Measurements from ENCODE around the gene TMEM201.
"Not testable (repeated sequence)": the region's sequence is repeated elsewhere in the genome, so short reads cannot be mapped to it uniquely, and the experiment has no call there.

The TMEM201 gene

GRCh38 chr1:9625030-9625429 lies 36.3 kb downstream of the TMEM201 start:
- H3K9ac ChIP-seq (ENCODE audit: low read length in 2 of 2); H3K4me1 ChIP-seq (ENCODE audit: control insufficient read depth, insufficient read depth, low read length); H3K36me3 ChIP-seq (ENCODE audit: control insufficient read depth in 2 of 2, insufficient read depth in 2 of 2, low read length in 2 of 2): not testable (repeated sequence)

GRCh38 chr1:9626201-9626608 lies 37.5 kb downstream of the TMEM201 start:
- Histone ChIP-seq H3K4me3 (ENCODE audit: low read length in 2 of 2) (no peak overlapping the region), H3K9me3 (ENCODE audit: control insufficient read depth in 2 of 2, low read length in 2 of 2) (no peaks in the 10 kb centered on the region), H3K9ac (ENCODE audit: low read length in 2 of 2) (no peak overlapping the region), H3K27me3 (ENCODE audit: control insufficient read depth in 1 of 2, insufficient read depth in 2 of 2, low read length in 2 of 2) (peaks cover 3 to 8% of the 10 kb centered on the region in 2 donors), H3K27ac (ENCODE audit: low read length) (no peak overlapping the region), H3K4me1 (ENCODE audit: control insufficient read depth, insufficient read depth, low read length) (peaks cover 4% of the 10 kb centered on the region), H3K36me3 (ENCODE audit: control insufficient read depth in 2 of 2, insufficient read depth in 2 of 2, low read length in 2 of 2) (no peaks in the 10 kb centered on the region)

More at GRCh38 chr1:9625030-9625429, 36.3 kb downstream of the TMEM201 start:
- H3K4me3 ChIP-seq (ENCODE audit: low read length in 2 of 2); H3K27ac ChIP-seq (ENCODE audit: low read length); H3K27me3 ChIP-seq (ENCODE audit: control insufficient read depth in 1 of 2, insufficient read depth in 2 of 2, low read length in 2 of 2); H3K9me3 ChIP-seq (ENCODE audit: control insufficient read depth in 2 of 2, low read length in 2 of 2): not testable (repeated sequence)

GRCh38 chr1:9628541-9629444 lies 40.1 kb downstream of the TMEM201 start:
- Histone ChIP-seq H3K4me1 (ENCODE audit: control insufficient read depth, insufficient read depth, low read length) (peaks cover 4% of the 10 kb centered on the region), H3K27me3 (ENCODE audit: control insufficient read depth in 1 of 2, insufficient read depth in 2 of 2, low read length in 2 of 2) (peaks cover 3 to 8% of the 10 kb centered on the region in 2 donors), H3K36me3 (ENCODE audit: control insufficient read depth in 2 of 2, insufficient read depth in 2 of 2, low read length in 2 of 2) (no peaks in the 10 kb centered on the region), H3K9me3 (ENCODE audit: control insufficient read depth in 2 of 2, low read length in 2 of 2) (no peaks in the 10 kb centered on the region), H3K9ac (ENCODE audit: low read length in 2 of 2) (no peak overlapping the region), H3K4me3 (ENCODE audit: low read length in 2 of 2) (no peak overlapping the region), H3K27ac (ENCODE audit: low read length) (no peak overlapping the region)

GRCh38 chr1:9629445-9630201 lies 40.9 kb downstream of the TMEM201 start:
- Histone ChIP-seq H3K9me3 (ENCODE audit: control insufficient read depth in 2 of 2, low read length in 2 of 2) (no peaks in the 10 kb centered on the region), H3K27ac (ENCODE audit: low read length) (no peak overlapping the region), H3K27me3 (ENCODE audit: control insufficient read depth in 1 of 2, insufficient read depth in 2 of 2, low read length in 2 of 2) (peaks cover 3 to 8% of the 10 kb centered on the region in 2 donors), H3K36me3 (ENCODE audit: control insufficient read depth in 2 of 2, insufficient read depth in 2 of 2, low read length in 2 of 2) (no peaks in the 10 kb centered on the region), H3K4me1 (ENCODE audit: control insufficient read depth, insufficient read depth, low read length) (peaks cover 4% of the 10 kb centered on the region), H3K4me3 (ENCODE audit: low read length in 2 of 2) (no peak overlapping the region), H3K9ac (ENCODE audit: low read length in 2 of 2) (no peak overlapping the region)

GRCh38 chr1:9630331-9631111 lies 41.8 kb downstream of the TMEM201 start:
- Histone ChIP-seq H3K27ac (ENCODE audit: low read length) (no peak overlapping the region), H3K9ac (ENCODE audit: low read length in 2 of 2) (no peak overlapping the region), H3K4me1 (ENCODE audit: control insufficient read depth, insufficient read depth, low read length) (peaks cover 4% of the 10 kb centered on the region)

GRCh38 chr1:9631613-9632012 lies 42.9 kb downstream of the TMEM201 start:
- no peak overlapping the region for H3K4me3 ChIP-seq (ENCODE audit: low read length in 2 of 2)
- no peak overlapping the region for H3K27ac ChIP-seq (ENCODE audit: low read length)
- H3K36me3 ChIP-seq (ENCODE audit: control insufficient read depth in 2 of 2, insufficient read depth in 2 of 2, low read length in 2 of 2) = no peaks in the 10 kb centered on the region
- H3K27me3 ChIP-seq (ENCODE audit: control insufficient read depth in 1 of 2, insufficient read depth in 2 of 2, low read length in 2 of 2) = no peaks in the 10 kb centered on the region
- H3K9me3 ChIP-seq (ENCODE audit: control insufficient read depth in 2 of 2, low read length in 2 of 2) = no peaks in the 10 kb centered on the region
- peaks cover 4% of the 10 kb centered on the region for H3K4me1 ChIP-seq (ENCODE audit: control insufficient read depth, insufficient read depth, low read length)
- no peak overlapping the region for H3K9ac ChIP-seq (ENCODE audit: low read length in 2 of 2)

More at GRCh38 chr1:9630331-9631111, 41.8 kb downstream of the TMEM201 start:
- no peaks in the 10 kb centered on the region for H3K36me3 ChIP-seq (ENCODE audit: control insufficient read depth in 2 of 2, insufficient read depth in 2 of 2, low read length in 2 of 2)
- H3K9me3 ChIP-seq (ENCODE audit: control insufficient read depth in 2 of 2, low read length in 2 of 2) = no peaks in the 10 kb centered on the region
- no peak overlapping the region for H3K4me3 ChIP-seq (ENCODE audit: low read length in 2 of 2)
- H3K27me3 ChIP-seq (ENCODE audit: control insufficient read depth in 1 of 2, insufficient read depth in 2 of 2, low read length in 2 of 2) = peaks cover 3 to 7% of the 10 kb centered on the region in 2 donors

GRCh38 chr1:9633493-9633892 lies 44.8 kb downstream of the TMEM201 start:
- Histone ChIP-seq H3K4me1 (ENCODE audit: control insufficient read depth, insufficient read depth, low read length) (no peaks in the 10 kb centered on the region), H3K9ac (ENCODE audit: low read length in 2 of 2) (no peak overlapping the region), H3K27ac (ENCODE audit: low read length) (no peak overlapping the region), H3K27me3 (ENCODE audit: control insufficient read depth in 1 of 2, insufficient read depth in 2 of 2, low read length in 2 of 2) (no peaks in the 10 kb centered on the region), H3K9me3 (ENCODE audit: control insufficient read depth in 2 of 2, low read length in 2 of 2) (no peaks in the 10 kb centered on the region), H3K4me3 (ENCODE audit: low read length in 2 of 2) (no peak overlapping the region), H3K36me3 (ENCODE audit: control insufficient read depth in 2 of 2, insufficient read depth in 2 of 2, low read length in 2 of 2) (no peaks in the 10 kb centered on the region)

GRCh38 chr1:9634582-9634981 lies 45.9 kb downstream of the TMEM201 start:
- Histone ChIP-seq H3K27me3 (ENCODE audit: control insufficient read depth in 1 of 2, insufficient read depth in 2 of 2, low read length in 2 of 2) (no peaks in the 10 kb centered on the region), H3K4me3 (ENCODE audit: low read length in 2 of 2) (no peak overlapping the region), H3K36me3 (ENCODE audit: control insufficient read depth in 2 of 2, insufficient read depth in 2 of 2, low read length in 2 of 2) (no peaks in the 10 kb centered on the region), H3K4me1 (ENCODE audit: control insufficient read depth, insufficient read depth, low read length) (no peaks in the 10 kb centered on the region), H3K9ac (ENCODE audit: low read length in 2 of 2) (no peak overlapping the region), H3K9me3 (ENCODE audit: control insufficient read depth in 2 of 2, low read length in 2 of 2) (no peaks in the 10 kb centered on the region), H3K27ac (ENCODE audit: low read length) (no peak overlapping the region)

GRCh38 chr1:9639227-9639626 lies 50.5 kb downstream of the TMEM201 start:
- Histone ChIP-seq H3K4me3 (ENCODE audit: low read length in 2 of 2) (no peak overlapping the region), H3K9me3 (ENCODE audit: control insufficient read depth in 2 of 2, low read length in 2 of 2) (no peaks in the 10 kb centered on the region), H3K36me3 (ENCODE audit: control insufficient read depth in 2 of 2, insufficient read depth in 2 of 2, low read length in 2 of 2) (no peaks in the 10 kb centered on the region), H3K9ac (ENCODE audit: low read length in 2 of 2) (no peak overlapping the region), H3K27me3 (ENCODE audit: control insufficient read depth in 1 of 2, insufficient read depth in 2 of 2, low read length in 2 of 2) (peaks cover 3 to 4% of the 10 kb centered on the region in 2 donors), H3K4me1 (ENCODE audit: control insufficient read depth, insufficient read depth, low read length) (no peaks in the 10 kb centered on the region), H3K27ac (ENCODE audit: low read length) (no peak overlapping the region)
